Activated T-helper 1 cell treated with Interleukin-2 at 50 U/mL for 16 hours (primary cell): ENCODE results near the gene SLC35F6.
A peak's percentile ranks its signal among the peaks of the same experiment; 100 is the strongest.
"Not testable (repeated sequence)": the region's sequence is repeated elsewhere in the genome, so short reads cannot be mapped to it uniquely, and the experiment has no call there.

Experiments used
- DNase-seq: peaks from one replicate; pipeline ENCODE4 v3.0.0-alpha.2; 2020; ENCODE audit warnings: low read depth

Gene SLC35F6

DNA sequence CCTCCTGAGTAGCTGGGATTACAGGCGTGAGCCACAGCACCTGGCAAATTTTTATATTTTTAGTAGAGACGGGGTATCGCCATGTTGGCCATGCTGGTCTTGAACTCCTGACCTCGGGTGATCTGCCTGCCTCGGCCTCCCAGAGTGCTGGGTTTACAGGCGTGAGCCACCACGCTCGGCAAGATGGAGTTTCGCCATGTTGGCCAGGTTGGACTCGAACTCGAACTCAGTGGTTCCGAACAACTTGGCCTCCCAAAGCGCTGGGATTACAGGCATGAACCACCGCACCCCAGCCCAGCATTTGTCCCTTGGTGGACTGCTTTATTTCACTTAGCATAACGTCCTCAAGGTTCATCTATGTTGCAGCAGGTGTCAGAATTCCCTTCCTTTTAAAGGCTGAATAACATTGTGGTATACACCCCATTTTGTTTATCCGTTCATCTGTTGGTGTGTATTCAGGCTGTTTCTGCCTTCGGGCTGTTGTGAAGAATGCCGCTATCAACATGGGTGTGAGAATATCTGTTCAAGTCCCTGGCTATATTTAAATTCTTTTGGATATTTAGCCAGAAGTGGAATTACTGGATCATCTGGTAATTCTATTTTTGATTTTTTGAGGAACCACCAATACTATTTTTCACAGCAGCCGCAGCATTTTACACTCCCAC lies 20.6 kb downstream of the SLC35F6 start:
- no peak for DNase-seq

DNA sequence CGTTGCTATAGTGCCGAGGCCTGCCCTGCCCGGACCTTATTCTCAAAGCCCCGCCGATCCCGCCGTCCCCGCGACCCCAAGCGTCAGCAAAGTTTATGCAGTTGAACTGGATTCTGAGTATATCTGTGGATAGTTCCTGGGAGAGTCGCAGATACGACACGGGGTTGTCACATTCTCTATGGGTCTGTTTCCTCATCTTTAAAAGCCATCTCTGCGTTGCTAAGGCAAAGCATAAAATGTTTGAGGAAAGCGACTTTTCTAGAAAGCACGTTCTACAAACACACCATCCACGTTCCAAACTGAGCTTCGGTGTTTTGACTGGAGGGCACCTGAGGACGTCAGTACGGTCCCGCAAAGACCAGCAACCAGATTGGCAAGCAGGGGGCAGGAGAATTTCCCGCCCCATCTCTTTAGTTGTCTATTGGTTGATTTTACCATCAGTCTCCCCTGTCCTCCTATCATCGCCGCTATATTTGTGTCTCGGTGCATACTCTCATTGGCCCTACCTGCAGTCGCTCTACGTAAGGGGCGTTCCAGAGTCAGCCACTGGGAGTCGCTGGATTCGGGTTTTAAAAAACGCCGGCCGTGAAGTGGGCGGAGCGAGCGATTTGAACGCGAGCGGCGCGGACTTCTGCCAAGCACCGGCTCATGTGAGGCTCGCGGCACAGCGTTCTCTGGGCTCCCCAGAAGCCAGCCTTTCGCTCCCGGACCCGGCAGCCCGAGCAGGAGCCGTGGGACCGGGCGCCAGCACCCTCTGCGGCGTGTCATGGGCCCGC lies 21.5 kb downstream of the SLC35F6 start, which contains the start of gene CENPA:
TSS of gene CENPA (plus strand) at position 626 of the 776 bp plus-strand sequence. CDS start at position 767, 141 bp downstream.
- peak; percentile 91 for DNase-seq

DNA sequence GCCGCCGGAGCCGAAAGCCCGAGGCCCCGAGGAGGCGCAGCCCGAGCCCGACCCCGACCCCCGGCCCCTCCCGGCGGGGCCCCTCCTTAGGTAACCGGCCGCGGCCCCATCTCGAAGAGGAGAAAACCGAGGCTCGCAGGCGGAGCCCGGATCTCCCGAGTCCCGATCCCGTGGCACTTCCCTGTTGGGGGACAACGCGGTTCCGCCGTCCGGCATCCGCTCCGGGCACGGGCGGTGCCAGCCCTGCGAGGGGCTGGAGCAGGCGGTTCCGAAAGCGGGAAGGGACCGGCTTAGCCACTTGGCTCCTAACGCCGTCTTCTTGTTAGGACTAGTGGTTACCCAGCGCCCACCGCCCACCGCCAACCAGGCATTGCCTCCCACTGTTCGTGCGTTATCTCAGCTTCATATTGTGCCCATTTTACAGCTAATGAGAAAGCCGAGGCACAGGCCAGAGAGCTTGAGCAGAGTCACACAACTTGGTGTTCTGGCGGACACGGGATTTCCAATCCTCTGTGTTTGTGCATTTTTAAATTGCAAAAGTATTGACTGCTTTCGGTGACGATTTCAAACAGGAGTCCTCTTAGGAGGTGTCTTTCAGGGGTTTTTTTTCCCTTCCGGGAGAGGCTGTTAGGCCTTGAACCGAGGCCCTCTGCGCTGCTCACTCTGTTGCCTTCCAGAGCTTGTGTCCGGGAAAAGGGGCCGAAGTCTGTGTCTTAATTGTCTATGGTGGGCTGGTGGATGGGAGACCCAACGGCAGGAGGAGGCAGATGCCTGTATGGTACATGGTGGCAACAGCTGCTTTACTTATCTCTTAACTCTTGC lies 22.3 kb downstream of the SLC35F6 start:
- no peak for DNase-seq

DNA sequence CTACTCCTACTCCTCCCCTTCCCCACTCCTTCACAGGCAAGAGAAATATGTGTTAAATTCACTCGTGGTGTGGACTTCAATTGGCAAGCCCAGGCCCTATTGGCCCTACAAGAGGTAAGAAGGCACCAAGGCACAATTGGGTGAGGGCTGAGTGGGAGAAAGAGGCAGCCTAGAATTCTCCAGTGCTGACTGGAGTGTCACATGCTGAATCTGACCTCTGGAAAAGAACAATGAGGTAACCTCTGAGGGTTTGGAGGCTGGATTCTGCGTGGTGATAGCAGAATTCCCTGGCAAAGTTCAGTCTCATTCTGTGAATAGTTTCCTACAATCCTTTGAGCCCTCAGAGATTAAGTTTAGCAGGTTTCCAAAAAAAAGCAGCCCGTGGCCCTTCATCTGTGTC lies 28.6 kb downstream of the SLC35F6 start:
- DNase-seq, result no peak

DNA sequence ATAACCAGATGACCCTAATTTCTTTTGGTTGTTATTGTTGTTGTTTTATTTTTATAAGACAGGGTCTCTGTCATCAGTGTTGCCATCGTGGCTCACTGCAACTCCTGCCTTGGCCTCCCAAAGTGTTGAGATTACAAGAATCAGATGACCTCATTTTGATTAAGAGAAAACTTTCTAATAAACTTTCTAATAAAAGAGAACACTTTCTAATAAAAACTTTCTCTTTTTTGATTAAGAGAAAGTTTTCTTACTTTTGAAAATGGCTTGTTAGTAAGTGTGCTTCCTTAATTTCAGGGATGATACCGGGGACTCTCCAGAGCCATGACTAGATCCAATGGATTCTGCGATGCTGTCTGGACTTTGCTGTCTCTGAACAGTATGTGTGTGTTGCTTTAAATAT lies 29.4 kb downstream of the SLC35F6 start:
- DNase-seq, result no peak

DNA sequence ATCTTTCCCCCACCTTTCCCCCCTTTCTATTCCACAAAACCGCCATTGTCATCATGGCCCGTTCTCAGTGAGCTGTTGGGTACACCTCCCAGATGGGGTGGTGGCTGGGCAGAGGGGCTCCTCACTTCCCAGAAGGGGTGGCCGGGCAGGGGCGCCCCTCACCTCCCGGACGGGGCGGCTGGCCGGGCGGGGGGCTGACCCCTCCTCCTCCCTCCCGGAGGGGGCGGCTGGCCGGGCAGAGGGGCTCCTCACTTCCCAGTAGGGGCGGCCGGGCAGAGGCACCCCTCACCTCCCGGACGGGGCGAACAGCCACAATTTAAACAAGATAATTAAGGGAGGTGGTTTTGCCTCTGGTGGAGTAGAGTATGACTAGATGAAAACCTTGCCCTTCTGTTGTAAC lies 31.1 kb downstream of the SLC35F6 start:
- not testable (repeated sequence) for DNase-seq

DNA sequence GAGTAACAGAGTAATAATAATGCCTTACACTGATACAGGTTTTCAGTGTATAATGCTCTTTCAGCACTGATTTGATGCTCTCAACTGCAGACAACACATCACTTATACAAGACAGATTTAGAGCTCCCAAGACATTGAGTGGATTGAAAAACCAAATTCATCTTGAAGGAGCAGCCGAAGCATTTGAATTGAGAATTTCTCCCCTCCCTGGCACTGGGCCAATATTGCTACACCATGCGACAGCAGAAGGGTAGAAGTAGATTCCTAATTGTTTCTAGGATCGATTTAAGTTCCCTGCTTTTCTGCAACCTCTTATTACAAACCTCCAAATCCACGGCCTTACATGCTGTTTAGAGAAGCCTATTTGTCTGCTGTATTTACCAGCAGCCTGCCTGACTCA lies 37.2 kb downstream of the SLC35F6 start:
- DNase-seq, result no peak

DNA sequence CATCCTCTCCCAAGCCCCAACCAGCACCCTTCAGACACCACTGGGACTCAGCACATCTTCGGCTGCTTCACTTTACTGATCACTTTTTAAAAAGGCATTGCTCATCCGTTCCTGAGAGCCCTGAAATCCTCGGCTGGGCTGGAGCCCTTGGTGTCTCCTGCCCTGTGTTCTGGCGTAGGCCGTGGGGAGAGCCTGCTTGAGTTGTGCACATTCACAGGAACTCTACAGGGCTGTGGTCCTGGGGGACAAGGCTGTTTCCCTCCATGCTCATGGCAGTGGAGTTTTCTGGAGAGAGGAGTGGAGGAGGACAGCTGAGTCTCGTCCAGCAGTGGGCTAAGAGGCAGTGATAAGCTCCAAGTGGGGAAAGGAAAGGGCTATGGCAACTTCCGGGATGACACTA lies 37.7 kb downstream of the SLC35F6 start:
- no peak for DNase-seq

DNA sequence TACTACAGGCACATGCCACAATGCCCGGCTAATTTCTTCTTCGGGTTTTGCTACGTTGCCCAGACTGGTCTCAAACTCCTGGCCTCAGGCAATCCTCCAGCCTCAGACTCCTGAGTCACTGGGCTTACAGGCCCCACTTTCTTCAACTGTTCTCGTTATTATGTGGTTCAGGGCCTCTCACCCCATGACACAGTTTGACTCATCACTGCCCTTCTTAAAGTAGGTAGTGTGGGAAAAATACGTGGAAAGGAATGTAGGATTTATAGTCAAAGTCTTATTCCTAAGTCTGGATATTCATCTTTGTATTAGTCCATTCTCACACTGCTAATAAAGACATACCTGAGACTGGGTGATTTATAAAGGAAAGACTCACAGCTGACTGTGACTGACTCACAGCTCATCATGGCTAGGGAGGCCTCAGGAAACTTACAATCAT lies 41.2 kb downstream of the SLC35F6 start:
- DNase-seq, result no peak

DNA sequence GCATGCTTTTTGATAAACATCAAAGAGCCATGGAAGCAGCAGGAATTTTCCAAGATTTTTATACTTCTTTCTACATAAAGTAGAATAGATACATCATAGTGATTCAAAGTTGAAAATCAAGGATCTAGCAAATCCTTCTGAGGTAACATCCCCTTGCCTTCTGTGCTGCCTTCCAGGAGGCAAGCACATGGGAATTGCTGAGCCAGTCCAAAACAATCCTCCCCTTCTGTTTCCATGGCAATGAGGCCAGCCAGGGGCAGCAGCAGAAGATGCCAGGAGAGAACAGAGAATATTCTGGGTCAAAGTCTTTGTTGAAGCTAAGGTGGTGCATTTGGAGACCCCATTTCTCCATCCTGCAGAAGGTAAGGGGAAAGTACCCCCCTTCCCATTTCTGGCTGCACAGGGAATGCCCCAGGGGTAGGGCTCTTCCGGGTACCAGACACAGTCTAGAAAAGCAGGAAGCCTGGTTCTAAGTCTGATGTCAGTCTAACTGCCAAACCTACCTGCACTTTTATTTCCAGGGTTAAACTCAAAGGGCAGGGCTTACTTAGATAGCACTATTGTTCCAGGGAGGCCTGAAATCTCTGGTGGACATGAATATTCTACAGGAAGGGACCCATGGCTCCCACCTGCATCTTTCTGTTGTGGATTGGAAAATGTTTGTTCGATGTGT lies 43.8 kb downstream of the SLC35F6 start:
- DNase-seq, result no peak

DNA sequence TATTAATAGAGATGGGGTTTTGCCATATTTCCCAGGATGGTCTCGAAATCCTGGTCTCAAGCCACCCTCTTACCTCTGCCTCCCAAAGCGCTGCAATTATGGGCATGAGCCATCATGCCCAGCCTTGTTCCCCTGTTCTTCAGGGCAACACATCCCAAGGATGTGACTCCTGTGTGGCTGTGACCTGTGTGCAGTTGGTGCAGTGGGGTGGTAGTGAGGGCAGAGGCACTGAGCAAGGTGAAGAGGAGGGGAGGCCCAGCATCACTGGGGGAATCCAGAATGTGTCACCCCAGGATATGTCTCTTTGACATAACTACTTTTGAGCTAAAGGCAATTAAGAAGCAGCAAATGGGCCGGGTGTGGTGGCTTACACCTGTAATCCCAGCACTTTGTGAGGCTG lies 45.1 kb downstream of the SLC35F6 start:
- no peak for DNase-seq

DNA sequence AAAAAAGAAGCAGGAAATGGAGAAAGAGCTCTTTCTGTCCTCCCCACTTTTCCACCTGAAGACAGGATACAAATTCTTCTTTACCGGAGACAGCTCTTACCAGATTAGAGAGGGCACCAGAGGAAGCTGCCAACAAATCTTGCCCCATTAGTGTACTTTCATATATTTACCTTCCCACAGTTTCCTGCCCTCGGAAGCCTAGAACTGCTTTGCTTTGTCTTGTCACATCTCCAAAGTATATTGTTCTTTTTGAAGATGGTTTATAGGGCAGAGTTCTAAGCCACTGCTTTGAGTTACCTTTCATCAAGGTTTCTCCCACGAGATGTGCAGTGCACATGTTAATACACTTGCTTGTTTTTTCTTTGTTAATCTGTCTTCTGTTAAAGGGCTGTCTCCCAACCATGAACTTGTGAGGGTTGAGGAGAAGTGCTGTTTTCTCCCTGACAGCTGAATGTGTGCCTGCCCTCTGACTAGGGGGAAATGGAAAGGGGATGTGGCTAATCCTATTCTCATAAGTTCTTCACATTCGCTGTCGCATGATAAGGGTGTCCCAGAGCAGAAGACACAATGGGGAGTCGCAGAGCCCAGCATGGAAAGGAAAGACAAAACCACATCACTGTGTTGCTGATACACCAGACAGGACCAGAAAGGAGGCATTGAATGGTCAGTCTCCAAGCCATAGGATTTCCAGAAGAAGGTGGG lies 45.9 kb downstream of the SLC35F6 start:
- no peak for DNase-seq

DNA sequence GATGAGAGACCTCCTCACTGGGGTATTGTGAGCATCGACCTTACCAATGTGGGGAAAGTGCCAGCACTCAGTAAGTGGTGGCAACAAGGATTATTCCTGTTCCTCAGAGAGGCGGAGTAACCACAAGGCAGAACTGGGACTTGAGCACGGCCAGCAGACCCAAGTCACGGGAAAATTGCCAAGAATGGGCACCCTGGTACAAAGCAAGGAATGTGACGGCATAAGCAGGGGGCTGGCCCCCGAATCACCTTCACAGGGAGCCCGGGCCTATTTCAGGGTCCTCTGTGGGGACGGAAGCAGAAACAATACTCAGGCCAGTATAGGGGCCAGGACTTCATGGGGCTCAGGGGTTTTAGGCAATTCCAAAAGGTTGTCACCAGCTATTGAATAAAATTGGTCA lies 47.2 kb downstream of the SLC35F6 start:
- DNase-seq, result no peak

DNA sequence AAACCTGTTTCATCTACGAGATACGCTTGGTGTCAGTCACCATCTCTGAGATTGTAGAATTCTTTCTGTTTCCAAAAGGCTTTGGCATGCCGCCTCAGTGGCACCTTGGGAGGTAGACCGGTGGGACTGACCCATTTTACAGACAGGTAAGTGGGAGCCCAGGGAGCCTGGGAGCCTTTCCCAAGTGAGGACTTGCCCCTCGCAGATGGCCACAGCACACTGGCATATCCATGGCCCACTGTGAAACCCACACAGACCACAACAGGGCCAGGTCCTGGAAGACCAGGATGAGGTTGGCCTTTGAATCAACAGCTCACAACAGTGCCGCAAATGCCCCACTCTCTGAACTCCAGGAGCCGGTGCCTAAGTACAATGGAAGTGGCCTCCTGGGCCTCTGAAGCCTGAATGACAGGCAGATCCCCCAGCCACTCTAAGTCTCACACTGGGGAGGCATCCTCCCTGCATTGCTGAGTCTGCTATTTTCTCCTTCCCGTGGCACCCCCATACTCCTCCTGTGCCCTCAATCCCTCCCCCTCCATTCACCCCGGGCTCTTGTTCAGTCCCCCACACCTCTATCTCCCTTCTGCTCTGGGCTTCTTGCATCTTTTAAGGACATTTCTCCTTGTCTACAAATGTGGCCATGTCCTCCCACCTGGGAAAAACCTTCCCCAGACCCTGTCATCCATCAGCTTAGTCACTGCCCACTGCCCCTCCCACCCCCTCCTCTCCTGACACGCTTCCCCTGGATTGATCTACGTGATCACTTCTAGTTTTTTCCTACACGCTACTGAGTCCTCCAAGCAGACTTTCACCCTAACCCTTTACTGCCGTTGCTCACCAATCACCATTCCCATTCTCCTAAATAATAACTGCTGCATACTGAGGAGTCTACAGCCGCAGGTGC lies 48.0 kb downstream of the SLC35F6 start:
- DNase-seq, result no peak

DNA sequence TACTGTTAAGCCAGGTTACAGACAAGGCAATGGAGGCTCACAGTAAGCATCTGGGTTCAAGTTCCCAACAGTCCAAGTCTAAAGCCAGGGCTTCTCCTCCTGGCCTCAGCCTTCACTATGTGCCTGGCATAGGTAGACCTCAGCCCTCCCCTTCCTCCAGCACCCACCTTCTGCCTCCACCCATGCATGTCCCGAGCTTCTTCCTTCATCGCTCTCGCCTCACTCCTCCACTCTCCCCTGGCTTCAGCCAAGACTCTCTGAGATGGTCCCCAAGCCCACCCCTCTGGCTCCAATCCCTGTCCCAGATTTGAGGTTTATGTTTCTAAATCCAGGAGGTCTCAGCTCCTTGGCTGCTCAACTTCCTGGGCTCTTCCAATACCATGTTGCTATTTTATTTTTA lies 48.6 kb downstream of the SLC35F6 start:
- no peak for DNase-seq

DNA sequence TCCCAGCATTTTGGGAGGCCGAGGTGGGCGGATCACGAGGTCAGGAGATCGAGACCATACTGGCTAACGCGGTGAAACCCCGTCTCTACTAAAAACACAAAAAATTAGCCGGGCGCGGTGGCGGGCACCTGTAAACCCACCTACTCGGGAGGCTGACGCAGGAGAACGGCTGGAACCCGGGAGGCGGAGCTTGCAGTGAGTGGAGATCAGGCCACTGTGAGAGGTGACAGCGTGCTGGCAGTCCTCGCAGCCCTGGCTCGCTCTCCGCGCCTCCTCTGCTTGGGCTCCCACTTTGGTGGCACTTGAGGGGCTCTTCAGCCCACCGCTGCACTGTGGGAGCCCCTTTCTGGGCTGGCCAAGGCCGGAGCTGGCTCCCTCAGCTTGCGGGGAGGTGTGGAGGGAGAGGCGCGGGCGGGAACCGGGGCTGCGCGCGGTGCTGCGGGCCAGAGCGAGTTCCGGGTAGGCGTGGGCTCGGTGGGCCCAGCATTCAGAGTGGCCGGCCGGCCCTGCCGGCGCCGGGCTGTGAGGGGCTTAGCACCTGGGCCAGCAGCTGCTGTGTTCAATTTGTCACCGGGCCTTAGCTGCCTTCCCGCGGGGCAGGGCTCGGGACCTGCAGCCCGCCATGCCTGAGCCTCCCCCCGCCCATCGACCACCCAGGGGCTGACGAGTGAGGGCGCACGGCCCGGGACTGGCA lies 50.1 kb downstream of the SLC35F6 start:
- DNase-seq, result not testable (repeated sequence)

DNA sequence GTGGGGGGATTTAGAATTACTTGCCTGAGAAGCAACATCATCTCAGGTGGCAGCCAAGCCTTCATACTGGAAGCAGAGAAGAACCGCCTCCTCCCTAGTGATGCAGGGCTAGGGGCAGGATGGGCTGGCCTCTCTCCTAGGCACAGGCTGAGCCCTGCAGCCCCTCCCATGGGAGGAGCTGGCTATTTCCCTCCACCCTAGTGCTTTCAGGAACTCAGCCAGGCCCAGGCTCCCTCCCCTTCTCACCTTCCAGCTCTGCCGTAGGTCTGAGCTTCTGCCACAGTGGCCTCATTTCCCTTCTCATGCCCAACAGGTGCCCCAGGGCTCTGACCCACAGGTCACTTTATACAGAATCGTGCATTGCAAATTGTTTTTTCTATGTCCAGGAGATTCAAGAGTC lies 52.8 kb downstream of the SLC35F6 start:
- no peak for DNase-seq

DNA sequence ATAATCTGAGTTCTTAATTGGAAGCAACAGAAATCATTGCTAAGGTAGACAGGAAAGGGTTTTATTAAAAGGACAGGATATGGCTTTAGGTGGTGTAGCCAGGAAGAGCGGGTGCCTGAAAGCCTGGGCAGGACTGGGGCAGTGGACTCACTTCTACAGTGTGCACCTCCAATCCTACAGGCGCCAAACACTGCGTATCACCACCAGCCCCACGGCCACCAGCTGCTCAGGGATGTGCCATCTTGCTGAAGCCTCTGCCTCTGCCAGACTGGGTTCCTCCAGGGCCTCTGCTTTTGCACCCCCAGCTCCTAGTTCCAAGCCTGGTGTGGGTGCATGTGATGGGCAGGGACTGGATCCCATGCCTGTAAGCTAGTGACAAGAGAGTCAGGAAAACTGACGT lies 54.2 kb downstream of the SLC35F6 start:
- DNase-seq, result no peak

DNA sequence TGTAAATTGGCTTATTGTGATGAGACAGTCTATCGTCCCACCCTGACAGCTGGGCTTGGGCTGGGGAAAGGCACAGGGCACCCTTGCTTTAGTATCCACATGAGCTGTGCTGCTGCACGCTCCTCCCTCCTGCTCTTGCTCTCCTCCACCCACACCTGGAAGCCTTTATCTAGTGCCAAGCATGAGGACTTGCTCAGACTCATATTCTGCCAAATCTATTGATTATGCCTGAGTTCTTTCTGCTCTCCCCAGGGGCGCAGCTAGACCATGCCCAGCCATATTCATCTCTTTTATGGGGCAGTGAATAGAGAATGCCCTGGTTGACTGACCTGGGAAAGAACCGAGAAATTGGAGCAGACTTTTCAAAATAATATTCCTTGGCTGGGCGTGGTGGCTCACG lies 54.9 kb downstream of the SLC35F6 start:
- no peak for DNase-seq

DNA sequence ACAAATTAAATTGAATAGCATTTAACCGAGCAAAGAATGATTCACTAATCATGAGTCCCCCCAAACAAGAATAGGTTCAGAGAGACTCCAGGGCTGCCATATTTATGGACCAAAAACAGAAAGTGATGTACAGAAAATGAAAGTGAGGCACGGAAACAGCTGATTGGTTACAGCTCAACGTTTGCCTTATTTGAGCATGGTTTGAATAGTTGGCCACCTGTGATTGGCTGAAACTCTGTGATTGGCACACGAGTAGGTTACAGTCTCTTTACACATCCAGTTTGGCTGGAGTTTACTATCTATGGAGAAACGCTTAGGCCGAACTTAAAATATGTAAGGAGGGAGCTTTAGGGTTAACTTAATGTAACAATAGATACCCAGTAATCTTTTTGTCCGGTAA lies 56.8 kb downstream of the SLC35F6 start:
- no peak for DNase-seq
